HG02870 (cell line): Measurements from ENCODE around the gene SLC34A1.

Source experiments
- ATAC-seq: cut with Tn5 transposase; IDR thresholded peaks from one replicate; pipeline ENCODE4 v1.9.1; 2021; ENCODE audit warnings: mild to moderate bottlenecking, moderate library complexity; ENCODE audit not compliant: unreplicated experiment

SLC34A1 gene

DNA sequence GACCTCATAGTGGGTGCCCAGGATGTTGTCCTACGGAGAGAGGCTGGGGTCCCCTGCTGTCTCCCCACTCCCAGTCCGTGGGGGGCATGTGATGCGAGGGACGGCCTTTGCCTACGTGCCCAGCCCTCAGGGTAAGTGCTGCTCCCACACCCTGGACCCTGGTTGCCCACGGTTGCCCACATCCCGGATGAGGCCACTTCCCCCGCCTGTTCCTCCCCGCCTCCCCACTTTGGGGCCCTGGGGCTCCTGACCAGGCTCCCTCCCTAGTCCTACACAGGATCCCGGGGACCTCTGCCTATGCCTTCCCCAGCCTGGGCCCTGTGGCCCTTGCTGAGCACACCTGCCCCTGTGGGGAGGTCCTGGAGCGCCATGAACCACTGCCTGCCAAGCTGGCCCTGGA lies 1.5 kb downstream of the SLC34A1 start:
- no peak for ATAC-seq

DNA sequence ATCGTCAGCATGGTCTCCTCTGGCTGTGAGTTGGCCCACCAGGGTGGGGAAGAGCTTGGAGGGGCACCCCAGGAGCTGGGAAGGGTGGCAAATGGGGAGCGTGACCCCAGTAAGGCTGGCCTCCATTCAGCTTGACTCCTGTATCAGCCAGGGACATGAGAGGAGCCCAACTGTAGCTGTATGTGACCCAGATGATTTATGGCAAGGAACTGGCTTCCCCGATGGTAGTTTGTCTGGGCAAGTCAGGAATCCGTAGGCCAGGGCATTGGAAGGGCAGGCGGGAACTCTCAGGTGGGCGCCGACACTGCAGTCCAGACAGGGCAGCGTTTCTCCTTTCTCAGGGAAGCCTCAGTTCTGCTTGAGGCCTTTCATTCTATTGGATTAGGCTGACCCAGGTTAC lies 2.3 kb downstream of the SLC34A1 start:
- no peak for ATAC-seq

- ATAC-seq, result no peak
Measured at GRCh38 chr5:177387405-177387804, 3.2 kb downstream of the SLC34A1 start.

GRCh38 chr5:177388521-177389052 lies 4.4 kb downstream of the SLC34A1 start:
- ATAC-seq, result no peak

DNA sequence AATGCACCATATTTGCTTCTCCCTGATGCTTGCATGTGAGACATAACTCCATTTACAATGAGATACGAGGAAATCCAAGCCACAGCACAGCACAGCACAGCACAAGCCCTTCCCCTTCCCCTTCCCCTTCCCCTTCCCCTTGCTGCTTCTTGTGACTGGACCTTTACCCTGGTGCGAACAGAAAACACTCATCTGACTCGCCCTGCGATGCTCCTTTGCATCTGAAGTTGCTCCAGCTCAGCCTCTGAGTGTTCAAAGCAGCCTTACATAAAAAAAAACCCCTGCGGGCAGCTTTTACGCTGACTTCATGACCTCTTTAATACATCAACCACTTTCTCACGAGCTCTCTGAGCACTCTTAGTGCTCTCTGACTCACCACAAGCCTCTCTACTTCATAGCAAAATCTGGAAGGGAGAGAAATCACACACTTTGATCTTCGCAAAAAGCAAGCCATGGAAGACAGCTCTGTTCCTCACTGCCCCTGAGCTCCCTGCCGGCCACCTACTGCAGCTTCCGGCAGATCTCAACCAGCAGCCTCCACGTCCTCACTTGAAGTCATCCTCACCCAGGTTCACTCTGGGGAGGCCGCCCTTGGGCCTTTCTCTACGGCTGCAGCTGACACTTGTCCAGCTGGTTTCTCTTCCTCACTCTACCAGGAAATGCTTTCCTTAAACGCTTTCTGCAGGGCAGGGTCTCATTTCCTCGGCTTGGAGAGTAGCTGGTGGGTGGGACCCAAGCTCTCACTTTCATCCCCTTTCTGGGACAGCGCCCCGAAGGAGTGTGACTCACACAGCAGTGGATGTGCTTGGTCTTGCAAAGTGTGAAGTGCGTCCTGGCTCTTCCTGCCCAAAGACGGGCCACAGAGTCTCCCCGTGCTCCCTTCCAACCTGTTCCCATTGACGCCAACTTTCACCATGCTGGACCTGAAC lies 5.3 kb downstream of the SLC34A1 start:
- peak; percentile 44 for ATAC-seq

DNA sequence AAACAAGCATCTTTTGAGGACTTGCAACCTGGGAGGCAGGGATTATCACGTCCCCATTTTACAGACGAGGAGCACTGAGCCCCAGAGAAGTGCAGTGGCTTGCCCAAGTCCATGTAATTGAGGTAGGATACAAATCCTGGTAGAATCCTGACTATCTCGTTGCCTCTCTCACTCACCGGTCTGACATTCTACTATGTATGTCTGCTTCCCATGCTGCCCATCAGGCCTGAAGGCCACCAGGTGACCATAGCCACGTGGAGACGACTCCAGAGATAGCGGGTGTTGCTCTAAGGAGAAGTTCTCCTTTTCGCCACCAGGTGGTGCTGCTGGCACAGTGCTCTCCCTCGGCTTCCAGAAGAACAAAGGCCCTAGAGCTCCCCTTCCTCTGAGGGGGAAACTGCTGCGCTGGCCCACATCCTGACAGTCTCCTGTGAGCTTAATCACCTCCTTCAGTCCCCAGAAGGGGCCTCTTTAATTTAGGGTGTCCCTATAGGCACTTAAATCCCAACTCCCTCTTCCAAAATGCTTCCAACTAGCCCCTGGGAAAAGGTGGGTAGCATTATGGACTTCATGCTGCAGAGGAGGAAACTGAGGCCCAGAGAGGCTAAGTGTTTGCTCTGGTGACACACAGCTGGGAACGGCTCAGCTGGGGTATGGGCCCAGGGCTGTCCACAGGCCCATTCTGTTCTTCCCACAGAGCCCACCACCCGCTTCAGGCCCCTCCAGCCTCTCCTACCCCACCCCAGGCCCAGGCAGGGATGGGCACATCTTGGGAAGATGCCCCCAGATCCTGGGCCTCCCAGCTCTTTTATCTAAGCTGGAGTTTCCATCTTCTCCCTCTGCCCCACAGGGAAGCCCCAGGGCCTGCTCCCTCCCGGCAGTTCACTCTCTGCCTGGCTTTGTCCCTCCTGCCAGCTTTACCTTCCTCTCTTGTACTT lies 6.4 kb downstream of the SLC34A1 start:
- peak; percentile 47 for ATAC-seq

- ATAC-seq, result no peak
Measured at GRCh38 chr5:177392765-177393164, 8.5 kb downstream of the SLC34A1 start.

- ATAC-seq, result no peak
Measured at GRCh38 chr5:177393206-177393765, 9.1 kb downstream of the SLC34A1 start.

DNA sequence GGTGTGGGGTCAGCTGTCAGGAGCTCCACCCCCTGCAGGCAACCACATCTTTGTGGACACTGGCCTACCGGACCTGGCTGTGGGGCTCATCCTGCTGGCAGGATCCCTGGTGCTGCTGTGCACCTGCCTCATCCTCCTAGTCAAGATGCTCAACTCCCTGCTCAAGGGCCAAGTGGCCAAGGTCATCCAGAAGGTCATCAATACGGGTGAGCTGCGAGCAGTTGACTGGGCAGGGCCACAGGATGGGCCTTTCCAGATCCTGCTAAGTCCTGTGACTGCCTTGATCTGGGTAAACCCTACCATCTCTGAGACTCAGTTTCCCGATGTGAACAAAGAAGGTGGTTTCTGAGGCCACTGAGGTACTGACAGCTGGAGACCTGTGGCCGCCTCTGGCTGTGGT lies 9.8 kb downstream of the SLC34A1 start:
- ATAC-seq, result no peak

GRCh38 chr5:177396078-177396477 lies 11.8 kb downstream of the SLC34A1 start:
- ATAC-seq, result no peak

GRCh38 chr5:177396807-177397206 lies 12.6 kb downstream of the SLC34A1 start:
- no peak for ATAC-seq

DNA sequence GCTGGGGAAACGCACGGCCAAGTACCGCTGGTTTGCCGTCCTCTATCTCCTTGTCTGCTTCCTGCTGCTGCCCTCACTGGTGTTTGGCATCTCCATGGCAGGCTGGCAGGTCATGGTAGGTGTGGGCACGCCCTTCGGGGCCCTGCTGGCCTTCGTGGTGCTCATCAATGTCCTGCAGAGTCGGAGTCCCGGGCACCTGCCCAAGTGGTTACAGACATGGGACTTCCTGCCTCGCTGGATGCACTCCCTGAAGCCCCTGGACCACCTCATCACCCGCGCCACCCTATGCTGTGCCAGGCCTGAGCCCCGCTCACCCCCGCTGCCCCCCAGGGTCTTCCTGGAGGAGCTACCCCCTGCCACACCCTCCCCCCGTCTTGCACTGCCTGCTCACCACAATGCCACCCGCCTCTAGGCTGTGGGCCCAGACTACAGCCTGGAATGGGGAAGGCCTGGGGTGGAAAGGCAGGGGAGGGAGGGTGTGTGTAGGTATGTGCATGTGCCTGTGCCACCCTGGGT lies 13.7 kb downstream of the SLC34A1 start:
- no peak for ATAC-seq

DNA sequence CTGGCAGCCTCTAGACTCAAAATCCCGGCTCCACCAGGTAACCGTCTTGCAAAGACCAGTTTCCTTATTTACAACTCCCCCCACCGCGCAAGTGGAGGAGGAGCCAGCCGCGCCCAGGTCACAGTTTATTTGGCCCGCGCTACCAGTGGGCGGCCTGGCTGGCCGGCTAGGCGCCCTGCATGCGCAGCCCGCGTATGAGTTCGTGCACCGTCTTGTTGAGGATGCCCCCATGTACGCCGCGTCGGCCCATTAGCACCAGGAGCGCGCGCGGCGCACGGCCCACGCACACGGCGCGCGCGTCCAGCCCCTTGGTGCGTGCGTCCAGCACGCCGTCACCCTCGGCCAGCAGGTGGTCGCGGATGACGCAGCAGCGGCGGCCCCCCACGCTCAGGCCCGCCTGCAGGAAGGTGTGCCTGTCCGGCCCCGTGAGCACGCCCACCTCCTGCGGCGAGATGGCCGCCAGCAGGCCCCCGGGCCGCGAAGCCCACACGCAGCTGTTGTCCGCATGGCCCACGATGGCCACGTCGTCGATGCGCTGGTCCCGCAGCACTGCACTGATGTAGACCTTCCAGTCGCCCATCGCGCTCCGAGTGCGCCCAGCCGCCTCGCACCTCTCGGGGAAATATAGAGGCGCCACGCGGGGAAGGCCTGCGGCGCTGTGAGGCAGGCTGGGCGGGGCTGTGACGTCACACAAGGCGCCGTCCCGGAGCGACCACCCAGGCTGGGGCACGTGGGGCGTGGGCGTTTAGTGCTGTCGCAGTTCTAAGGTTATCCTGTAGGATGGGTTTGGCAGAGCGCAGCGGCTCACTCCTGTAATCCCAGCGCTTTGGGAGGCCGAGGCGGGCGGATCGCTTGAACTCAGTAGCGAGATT lies 16.0 kb downstream of the SLC34A1 start, which contains the start of gene PFN3:
TSS of gene PFN3 (minus strand) at position 665 of the 872 bp plus-strand sequence. CDS start at position 580, 85 bp downstream.
- ATAC-seq, result no peak

- ATAC-seq, result no peak
Measured at GRCh38 chr5:177402271-177403043, 18.2 kb downstream of the SLC34A1 start.

GRCh38 chr5:177403102-177403791 lies 19.0 kb downstream of the SLC34A1 start:
- peak; percentile 18 for ATAC-seq

DNA sequence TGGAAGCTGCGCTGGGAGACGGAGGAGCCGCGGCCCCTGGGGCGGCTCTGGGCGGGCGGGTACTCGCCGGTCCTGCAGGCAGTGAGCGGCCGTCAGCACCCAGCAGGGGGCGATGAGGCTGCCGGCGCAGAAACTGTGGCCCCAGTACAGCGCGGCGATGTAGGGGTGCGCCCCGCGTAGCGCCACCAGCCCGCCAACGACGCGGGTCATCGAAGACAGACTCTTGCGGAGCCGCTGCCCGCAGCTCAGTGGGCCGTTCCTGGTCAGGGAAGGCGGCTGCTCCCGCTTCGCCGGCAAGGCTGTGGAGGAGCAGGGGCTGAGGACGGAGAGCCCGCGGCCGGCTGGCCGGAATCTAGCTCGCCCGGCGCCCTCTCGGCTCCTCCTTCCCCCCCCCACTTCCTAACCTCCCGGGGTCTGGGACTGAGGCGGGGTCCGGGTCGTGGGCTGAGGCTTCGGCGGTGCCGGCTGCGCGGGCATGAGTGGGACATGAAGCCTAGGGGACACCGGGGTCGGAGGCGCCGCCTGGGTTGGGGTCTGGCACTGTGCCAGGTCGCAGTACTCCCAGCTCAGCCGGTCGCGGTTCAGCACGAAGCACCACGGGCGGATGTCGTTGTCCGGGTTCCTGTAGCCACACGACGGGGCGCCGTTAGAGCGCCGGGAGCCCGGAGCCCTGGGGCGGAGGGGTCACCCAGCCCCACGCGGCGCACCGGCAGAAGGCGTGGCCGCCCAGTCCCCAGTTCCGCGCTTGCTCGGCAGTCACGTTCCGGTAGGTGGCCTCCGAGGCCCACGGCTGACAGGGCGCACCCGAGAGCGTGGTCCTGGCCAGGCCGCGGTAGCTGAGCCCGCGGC lies 19.8 kb downstream of the SLC34A1 start:
- ATAC-seq, result peak; percentile 78

- ATAC-seq, result no peak
Measured at GRCh38 chr5:177404641-177405179, 20.5 kb downstream of the SLC34A1 start.
